HEK293T (cell line): ENCODE measurements around the gene CLK2.

Source experiments
- CTCF ChIA-PET: fragments of 350-600 bp; formaldehyde crosslinking; extraction: SDS; loops from one replicate; lab custom pipeline; 2021; ENCODE audit warnings: antibody characterized with exemption, inconsistent platforms; lab: Yijun Ruan, JAX
- POLR2A ChIA-PET: fragments of 350-600 bp; formaldehyde crosslinking; extraction: SDS; loops from one replicate; lab custom pipeline; 2020; ENCODE audit warnings: antibody characterized with exemption, inconsistent platforms; lab: Yijun Ruan, JAX
- DNase-seq: peaks from one replicate; pipeline ENCODE4 v3.0.0; 2012; ENCODE audit warnings: mixed read lengths; ENCODE audit errors: extremely low spot score
- ARNT ChIP-seq: fragments of 450-650 bp; IDR thresholded peaks from 2 replicates; pipeline ENCODE4 v1.6.1; 2017; ENCODE audit warnings: mild to moderate bottlenecking
- BHLHE40 ChIP-seq: fragments of 450-650 bp; IDR thresholded peaks from 2 replicates; pipeline ENCODE4 v1.6.1; 2016; ENCODE audit warnings: mild to moderate bottlenecking, moderate library complexity, borderline replicate concordance
- CTBP1 ChIP-seq: fragments of 450-650 bp; IDR thresholded peaks from 2 replicates; pipeline ENCODE4 v1.6.1; 2016; ENCODE audit warnings: borderline replicate concordance
- ELF4 ChIP-seq: fragments of 450-650 bp; IDR thresholded peaks from 2 replicates; pipeline ENCODE4 v1.6.1; 2017; ENCODE audit warnings: antibody characterized with exemption
- FOXA1 ChIP-seq: fragments of 450-650 bp; IDR thresholded peaks from 2 replicates; pipeline ENCODE4 v1.6.1; 2016; ENCODE audit warnings: mild to moderate bottlenecking
- FOXK2 ChIP-seq: fragments of 450-650 bp; IDR thresholded peaks from 2 replicates; pipeline ENCODE4 v1.6.1; 2016; ENCODE audit warnings: mild to moderate bottlenecking
- FOXM1 ChIP-seq: fragments of 450-650 bp; IDR thresholded peaks from 2 replicates; pipeline ENCODE4 v1.6.1; 2017; ENCODE audit warnings: mild to moderate bottlenecking, borderline replicate concordance
- HDGF ChIP-seq: fragments of 450-650 bp; IDR thresholded peaks from 2 replicates; pipeline ENCODE4 v1.6.1; 2017; ENCODE audit warnings: antibody characterized with exemption, borderline replicate concordance
- L3MBTL2 ChIP-seq: fragments of 450-650 bp; conservative IDR thresholded peaks from 2 replicates; pipeline ENCODE4 v1.6.1; 2016; ENCODE audit warnings: mild to moderate bottlenecking
- LEF1 ChIP-seq: fragments of 450-650 bp; IDR thresholded peaks from 2 replicates; pipeline ENCODE4 v1.6.1; 2017; ENCODE audit warnings: mild to moderate bottlenecking, borderline replicate concordance
- NFRKB ChIP-seq: fragments of 450-650 bp; IDR thresholded peaks from 2 replicates; pipeline ENCODE4 v1.6.1; 2016; ENCODE audit warnings: mild to moderate bottlenecking, moderate library complexity
- PKNOX1 ChIP-seq: fragments of 450-650 bp; IDR thresholded peaks from 2 replicates; pipeline ENCODE4 v1.6.1; 2016
- SP1 ChIP-seq: fragments of 450-650 bp; IDR thresholded peaks from 2 replicates; pipeline ENCODE4 v1.6.1; 2017
- SUZ12 ChIP-seq: fragments of 450-650 bp; IDR thresholded peaks from 2 replicates; pipeline ENCODE4 v1.6.1; 2016; ENCODE audit warnings: mild to moderate bottlenecking
- TARDBP ChIP-seq: fragments of 450-650 bp; IDR thresholded peaks from 2 replicates; pipeline ENCODE4 v1.6.1; 2016
- ZNF384 ChIP-seq: fragments of 450-650 bp; IDR thresholded peaks from 2 replicates; pipeline ENCODE4 v1.6.1; 2016

The CLK2 gene

DNA sequence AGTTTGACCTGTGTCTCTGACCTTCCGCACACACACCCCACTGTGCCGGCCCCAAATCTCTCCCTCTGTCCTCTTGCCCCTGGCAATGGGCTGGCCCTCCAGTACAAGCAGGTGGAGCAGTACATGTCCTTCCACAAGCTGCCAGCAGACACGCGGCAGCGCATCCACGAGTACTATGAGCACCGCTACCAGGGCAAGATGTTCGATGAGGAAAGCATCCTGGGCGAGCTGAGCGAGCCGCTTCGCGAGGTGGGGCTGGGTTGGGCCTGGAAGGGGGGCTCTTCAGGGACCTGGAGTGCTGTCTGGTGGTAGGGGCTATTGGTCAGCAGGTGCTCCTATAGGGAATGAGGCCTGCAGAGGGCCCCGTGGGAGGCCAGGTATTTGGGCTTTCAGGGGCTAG, 11.8 kb upstream of the CLK2 start:
- DNase-seq, result no peak
- TF ChIP-seq CTBP1, result no peak
- no peak for TF ChIP-seq ELF4
- TF ChIP-seq FOXM1, result no peak
- TF ChIP-seq BHLHE40, result no peak
- no peak for TF ChIP-seq NFRKB
- no peak for TF ChIP-seq SP1
- ChIA-PET CTCF (interaction anchor here (1.0 kb wide), 1 partner anchor 13 kb away, joined by 4 read pairs; no protein-coding TSS in a partner anchor), POLR2A (interaction anchor here (2.1 kb wide), 1 partner anchor 11 kb away, joined by 11 read pairs; the partner anchor contains the start of gene CLK2)

GRCh38 chr1:155284476-155284875, 11.2 kb upstream of the CLK2 start:
- POLR2A ChIA-PET, result no interaction called here
- CTCF ChIA-PET, result no interaction called here

GRCh38 chr1:155282488-155283091, 9.3 kb upstream of the CLK2 start:
- POLR2A ChIA-PET, result interaction anchor here (2.4 kb wide), 1 partner anchor 9 kb away, joined by 10 read pairs; the partner anchor contains the start of gene CLK2
- DNase-seq, result no peak
- no peak for TF ChIP-seq L3MBTL2
- CTCF ChIA-PET, result no interaction called here

More at GRCh38 chr1:155284476-155284875, 11.2 kb upstream of the CLK2 start:
- no peak for DNase-seq
- TF ChIP-seq CTBP1, result no peak
- no peak for TF ChIP-seq PKNOX1
- no peak for TF ChIP-seq FOXA1
- no peak for TF ChIP-seq BHLHE40
- TF ChIP-seq FOXK2, result no peak
- TF ChIP-seq NFRKB, result no peak
- no peak for TF ChIP-seq HDGF
- no peak for TF ChIP-seq LEF1
- no peak for TF ChIP-seq SP1
- no peak for TF ChIP-seq ARNT
- TF ChIP-seq ELF4, result no peak
- TF ChIP-seq L3MBTL2, result no peak
- TF ChIP-seq TARDBP, result no peak
- no peak for TF ChIP-seq FOXM1
- no peak for TF ChIP-seq ZNF384

DNA sequence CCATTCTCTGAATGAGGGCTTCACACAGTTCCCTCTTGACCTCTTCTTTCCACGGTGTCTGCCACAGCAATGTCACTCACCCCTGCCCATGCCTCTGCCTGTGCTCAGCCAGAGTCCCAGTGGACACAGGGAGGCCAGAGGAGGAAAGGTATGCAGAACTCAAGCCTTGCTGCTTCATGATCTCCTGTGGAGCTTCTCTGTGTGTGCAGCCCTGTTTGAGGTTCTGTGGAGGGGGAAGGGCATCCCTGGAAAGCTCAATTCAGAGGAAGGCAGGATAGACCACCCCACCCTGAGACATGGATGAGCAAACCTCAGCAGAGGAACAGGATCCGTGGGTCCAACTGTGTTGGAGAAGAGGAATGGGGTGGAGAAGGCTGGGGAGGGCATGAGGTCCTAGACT, 6.0 kb upstream of the CLK2 start:
- no peak for DNase-seq
- TF ChIP-seq NFRKB (no peak), SP1 (no peak), PKNOX1 (no peak), TARDBP (no peak), L3MBTL2 (no peak), FOXM1 (no peak), BHLHE40 (no peak), FOXK2 (no peak), SUZ12 (no peak), ELF4 (no peak), HDGF (no peak), LEF1 (no peak), ZNF384 (no peak), FOXA1 (no peak)
- ChIA-PET POLR2A (interaction anchor here (1.2 to 2.4 kb wide), 6 partner anchors 14 to 34 kb away, joined by 3 to 10 read pairs (median 4); partner anchors contain the start of genes ENTREP3 and FDPS), CTCF (interaction anchor here (1.2 to 1.4 kb wide), 3 partner anchors 28 to 43 kb away, joined by 3 to 6 read pairs (median 3); no protein-coding TSS in a partner anchor)

- POLR2A ChIA-PET, result interaction anchor here (1.2 to 2.4 kb wide), 7 partner anchors 14 to 43 kb away, joined by 3 to 10 read pairs (median 4); partner anchors contain the start of genes ENTREP3 and FDPS
- DNase-seq, result no peak
- CTCF ChIA-PET, result interaction anchor here (0.5 to 1.4 kb wide), 7 partner anchors 19 to 291 kb away, joined by 3 to 11 read pairs (median 4); no protein-coding TSS in a partner anchor
- TF ChIP-seq FOXM1 (no peak), SP1 (no peak), ZNF384 (no peak), TARDBP (no peak), PKNOX1 (no peak), SUZ12 (no peak), LEF1 (no peak), ELF4 (no peak), HDGF (no peak), FOXA1 (no peak), NFRKB (no peak), BHLHE40 (no peak), ARNT (no peak), FOXK2 (no peak), CTBP1 (no peak)
Observed at GRCh38 chr1:155278689-155279160, 5.4 kb upstream of the CLK2 start.
